Heart left ventricle (tissue), 16 donors: ENCODE measurements around the gene SDHC. TPM values are rescaled to one million over a fixed set of nuclear protein-coding genes. Genes with fewer than 3 reads are reported as not detected.
A peak's percentile ranks its signal among the peaks of the same experiment; 100 is the strongest.
"Not testable (repeated sequence)": the region's sequence is repeated elsewhere in the genome, so short reads cannot be mapped to it uniquely, and the experiment has no call there.

Experiments used
- ATAC-seq, 4 donors: fragments of 200-7000 bp; cut with Tn5 transposase; one replicate each; pipeline ENCODE4 v1.9.1; 2020 to 2022; ENCODE audit warnings: moderate library complexity in 4 of 4, mild to moderate bottlenecking in 3 of 4, moderate number of reproducible peaks in 1 of 4
- DNase-seq, 5 donors: peaks; one replicate each; pipeline ENCODE4 v3.0.0-alpha.2; 2020
- H3K27ac ChIP-seq, 12 donors: fragments of 200-600 bp; sonication (generic) in 4 of 12; one replicate each; pipeline versions ENCODE4 v1.5.0 to v1.8.0; 2016 to 2022; ENCODE audit warnings: mild to moderate bottlenecking in 2 of 12
- H3K27me3 ChIP-seq, 9 donors: fragments of 200-600 bp; sonication (generic) in 2 of 9; one replicate each; pipeline versions ENCODE4 v1.5.1 to v1.8.0; 2016 to 2022; ENCODE audit warnings: mild to moderate bottlenecking in 3 of 9
- H3K36me3 ChIP-seq, 9 donors: fragments of 200-600 bp; sonication (generic) in 2 of 9; one replicate each; pipeline versions ENCODE4 v1.5.0 to v1.8.0; 2018 to 2022; ENCODE audit warnings: mild to moderate bottlenecking in 2 of 9
- H3K4me1 ChIP-seq, 12 donors: fragments of 200-600 bp; sonication (generic) in 4 of 12; one replicate each; pipeline versions ENCODE4 v1.5.0 to v1.8.0; 2016 to 2022; ENCODE audit warnings: mild to moderate bottlenecking in 3 of 12
- H3K4me3 ChIP-seq, 12 donors: fragments of 200-600 bp; sonication (generic) in 4 of 12; one replicate each; pipeline versions ENCODE4 v1.5.0 to v1.8.0; 2017 to 2022; ENCODE audit warnings: mild to moderate bottlenecking in 9 of 12, moderate library complexity in 4 of 12
- H3K9me3 ChIP-seq, 12 donors: fragments of 200-600 bp; sonication (generic) in 4 of 12; one replicate each; pipeline versions ENCODE4 v1.5.0 to v1.8.0; 2016 to 2022; ENCODE audit warnings: mild to moderate bottlenecking in 1 of 12
- POLR2A ChIP-seq, 2 donors: fragments of 450-650 bp; IDR thresholded peaks; one replicate each; pipeline ENCODE4 v1.6.1; 2017; ENCODE audit warnings: antibody characterized with exemption in 2 of 2, mild to moderate bottlenecking in 2 of 2, moderate library complexity in 2 of 2
- WGBS, 4 donors: extraction: QIAGEN DNeasy Blood & Tissue Kit in 2 of 4; methylation state at CpG; one replicate each; pipeline versions ENCODE4 v1.1.5 to v1.1.7; 2013 to 2018; 5-methylcytosine and 5-hydroxymethylcytosine counted together
- intact Hi-C, 10 donors: fragments of 100-400 bp; cut with DNase I; formaldehyde crosslinking; loops; one replicate each; pipeline versions ENCODE4 v1.11.1 to v1.14.2; 2022
- polyA plus RNA-seq, 2 donors: library from polyadenylated mRNA; stranded (reverse); fragments of 200-250 nt; gene quantifications; one replicate each; pipeline ENCODE4 v1.2.3, GENCODE V29; 2013
- total RNA-seq, 9 donors: library from RNA; depleted of rRNA in 2 of 9; stranded (reverse); fragments of >200 nt in 2 of 9; fragmentation: NEBNext Ultra II Directional in 3 of 9; extraction: Animal tissue kit (Norgen Biotek cat#: 25700) in 3 of 9; gene quantifications; one replicate each; pipeline versions ENCODE4 v1.1.0 to v1.2.4, GENCODE V29; 2016 to 2023
- TF ChIP-seq, protein P1 (sequence below), 12 donors: fragments of 200-600 bp; sonication (generic) in 4 of 12; IDR thresholded peaks; one replicate each; pipeline versions ENCODE4 v1.5.0 to v1.8.0; 2018 to 2022; ENCODE audit warnings: antibody characterized with exemption in 12 of 12, mild to moderate bottlenecking in 5 of 12
- donor health status: ischemic (EF 13 %, LVEDD 7.1; RV severe dilation, severe dysfunction).
- donor health status: healthy with polysubstance abuse.
- donor health status: DM: no; HTN: yes; CAD: no.
- donor health status: DM: no; HTN: no; CAD: no.
- donor health status: ischemic (EF 25% LVEDD 6.9; RV normal size, moderate dysfunction).
- donor health status: ischemic (EF 25% LVEDD 5.7; RV mildly dilated, moderate dysfunction).
- donor health status: healthy.
- donor health status: DM: yes; HTN: yes; CAD: no.
- donor health status: ischemic (EF 35%, LVEDD 5.7; RV mildly dilated, moderate dysfunction).
- donor health status: nonischemic (EF 11% LVEDD 7.7; RV severe dilation, severe dysfunction).
- donor health status: DM: yes; HTN: yes; CAD: no.
- donor health status: PGD.
- donor health status: ischemic (EF 29% LVEDD 5.4; RV normal size, mild dysfunction).
- donor health status: nonischemic (EF 23%, LVEDD 6.1; RV moderate dilation, normal function).

The SDHC gene
- total and polyA plus RNA-seq, 11 donors, result 50.6 to 408 (median 301) TPM

DNA sequence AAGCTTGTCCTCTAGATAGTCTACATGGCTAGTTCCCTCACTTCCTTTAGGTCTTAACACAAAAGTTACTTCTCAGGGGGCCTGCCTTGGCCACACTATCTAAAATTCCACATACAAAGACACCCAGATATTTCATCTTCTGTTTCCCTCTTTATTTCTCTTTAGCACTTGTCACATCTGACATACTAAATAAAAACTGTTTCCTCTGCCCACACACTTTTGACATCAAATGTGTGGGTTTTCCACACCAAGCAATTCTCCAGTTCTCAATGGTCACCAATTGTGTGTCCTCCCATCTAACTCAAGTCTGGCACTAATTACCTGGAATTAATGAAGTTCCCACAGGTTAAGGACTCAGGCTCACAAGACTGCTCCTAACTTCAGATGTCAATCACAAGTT lies 79.0 kb downstream of the SDHC start:
- TF ChIP-seq POLR2A (IDR thresholded peaks at IDR 0.05), result no peak
- TF ChIP-seq, protein P1, sequence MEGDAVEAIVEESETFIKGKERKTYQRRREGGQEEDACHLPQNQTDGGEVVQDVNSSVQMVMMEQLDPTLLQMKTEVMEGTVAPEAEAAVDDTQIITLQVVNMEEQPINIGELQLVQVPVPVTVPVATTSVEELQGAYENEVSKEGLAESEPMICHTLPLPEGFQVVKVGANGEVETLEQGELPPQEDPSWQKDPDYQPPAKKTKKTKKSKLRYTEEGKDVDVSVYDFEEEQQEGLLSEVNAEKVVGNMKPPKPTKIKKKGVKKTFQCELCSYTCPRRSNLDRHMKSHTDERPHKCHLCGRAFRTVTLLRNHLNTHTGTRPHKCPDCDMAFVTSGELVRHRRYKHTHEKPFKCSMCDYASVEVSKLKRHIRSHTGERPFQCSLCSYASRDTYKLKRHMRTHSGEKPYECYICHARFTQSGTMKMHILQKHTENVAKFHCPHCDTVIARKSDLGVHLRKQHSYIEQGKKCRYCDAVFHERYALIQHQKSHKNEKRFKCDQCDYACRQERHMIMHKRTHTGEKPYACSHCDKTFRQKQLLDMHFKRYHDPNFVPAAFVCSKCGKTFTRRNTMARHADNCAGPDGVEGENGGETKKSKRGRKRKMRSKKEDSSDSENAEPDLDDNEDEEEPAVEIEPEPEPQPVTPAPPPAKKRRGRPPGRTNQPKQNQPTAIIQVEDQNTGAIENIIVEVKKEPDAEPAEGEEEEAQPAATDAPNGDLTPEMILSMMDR (IDR thresholded peaks at IDR 0.05), result no peak

DNA sequence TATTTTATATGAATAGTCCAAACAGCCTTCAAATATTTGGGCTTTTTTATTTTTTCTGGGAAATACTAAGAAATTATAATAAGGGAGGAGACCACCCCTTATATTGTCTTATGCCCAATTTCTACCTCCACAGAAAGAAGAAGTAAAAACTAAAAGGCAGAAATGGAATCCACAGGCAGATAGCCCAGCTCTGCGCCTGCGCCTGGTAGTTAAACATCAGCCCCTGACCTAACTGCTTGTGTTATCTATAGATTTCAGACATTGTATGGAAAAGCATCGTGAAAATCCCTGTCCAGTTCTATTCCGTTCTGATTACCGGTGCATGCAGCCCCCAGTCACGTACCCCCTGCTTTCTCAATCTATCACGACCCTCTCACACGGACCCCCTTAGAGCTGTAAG lies 82.9 kb downstream of the SDHC start:
- H3K27ac ChIP-seq, H3K9me3 ChIP-seq, H3K27me3 ChIP-seq, DNase-seq, H3K4me3 ChIP-seq, H3K36me3 ChIP-seq, ATAC-seq: not testable (repeated sequence)
- H3K4me1 ChIP-seq, result peaks cover 0 to 21% (median 8%) of the 10 kb centered on the region in 12 donors
- intact Hi-C loops, result loop anchor here in 1 of 10 donors (10.0 kb wide), 1 partner anchor 348 kb away; the partner anchor contains the start of gene DUSP12
- 95 to 96% (median 95%) methylated on average over 8 of the region's 8 CpGs for WGBS, 4 donors

More for the DNA sequence above, 79.0 kb downstream of the SDHC start:
- H3K27ac ChIP-seq, result no peak overlapping the region
- intact Hi-C loops, result loop anchor here in 1 of 10 donors (10.0 kb wide), 1 partner anchor 352 kb away; the partner anchor contains the start of gene DUSP12
- H3K36me3 ChIP-seq, result no peaks in the 10 kb centered on the region
- no peak for ATAC-seq
- no peaks in the 10 kb centered on the region for H3K27me3 ChIP-seq
- peaks cover 0 to 20% (median 7%) of the 10 kb centered on the region in 12 donors for H3K4me1 ChIP-seq
- DNase-seq, result no peak
- H3K9me3 ChIP-seq, result no peaks in the 10 kb centered on the region
- no peak overlapping the region for H3K4me3 ChIP-seq

DNA sequence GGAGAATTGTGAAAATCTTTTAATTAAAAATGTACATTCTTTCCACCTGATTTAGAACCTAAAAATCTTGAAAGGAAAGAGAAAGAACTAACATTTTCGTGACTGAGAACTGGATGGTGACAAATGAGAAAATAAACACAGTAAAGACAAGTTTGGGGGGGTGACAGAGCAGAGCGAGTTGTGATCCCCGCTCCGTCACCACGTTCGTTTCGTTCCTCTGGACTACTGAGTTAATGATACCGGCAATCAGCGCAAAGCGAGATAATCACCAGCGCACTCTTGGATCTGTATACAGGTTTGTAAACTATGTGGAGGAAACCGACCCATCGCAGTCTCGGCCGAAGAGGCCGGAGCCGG lies 84.7 kb downstream of the SDHC start:
- Histone ChIP-seq H3K4me3 (peak overlapping the region; percentile 57 to 94 (median 80)), H3K9me3 (no peaks in the 10 kb centered on the region), H3K27ac (peak overlapping the region; percentile 98 to 100 (median 100)), H3K27me3 (no peaks in the 10 kb centered on the region), H3K4me1 (peaks cover 0 to 21% (median 8%) of the 10 kb centered on the region in 12 donors), H3K36me3 (no peaks in the 10 kb centered on the region)
- 8 to 16% (median 13%) methylated on average over 17 of the region's 17 CpGs for WGBS, 4 donors
- no peak for TF ChIP-seq POLR2A (IDR thresholded peaks at IDR 0.05)
- TF ChIP-seq, protein P1 (IDR thresholded peaks at IDR 0.05), result no peak
- intact Hi-C loops, result loop anchor here in 1 of 10 donors (10.0 kb wide), 1 partner anchor 346 kb away; the partner anchor contains the start of gene DUSP12
- DNase-seq (no peak), ATAC-seq (peak in 2 of 4 donors; percentile 16 to 31)

DNA sequence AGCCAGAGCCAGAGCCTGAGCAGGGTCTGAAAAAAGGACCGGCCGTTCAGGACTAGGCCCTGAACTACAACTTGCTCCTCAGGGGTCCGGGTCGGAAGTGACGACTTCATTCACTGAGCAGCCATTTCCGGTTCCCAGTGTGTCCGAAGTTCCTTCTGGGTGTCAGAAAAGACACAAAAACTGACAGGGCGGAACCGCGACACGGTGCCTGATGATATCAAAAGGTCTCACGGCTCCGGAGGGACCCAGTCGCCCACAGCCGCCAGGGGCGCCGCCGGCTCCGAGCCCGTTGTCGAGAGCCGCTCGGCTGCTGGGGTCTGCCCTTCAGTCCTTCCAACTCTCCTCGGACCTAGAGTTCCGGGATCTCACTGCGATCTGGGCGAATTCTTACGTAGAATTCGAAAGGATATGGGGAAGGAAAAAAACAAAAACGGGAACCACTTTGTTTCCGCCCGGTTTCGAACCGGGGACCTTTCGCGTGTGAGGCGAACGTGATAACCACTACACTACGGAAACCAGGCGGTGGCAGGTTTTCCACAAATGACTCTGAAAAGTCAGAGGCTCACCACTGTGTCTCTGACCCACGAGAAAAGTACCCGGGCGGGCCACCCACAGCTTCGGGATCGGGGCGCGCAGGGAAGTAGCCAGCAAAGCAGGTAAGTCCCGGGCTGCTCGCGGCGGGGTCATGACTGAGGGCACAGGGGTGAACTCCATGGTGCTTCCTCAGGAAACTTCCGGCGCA lies 85.2 kb downstream of the SDHC start:
- intact Hi-C loops, result loop anchor here in 1 of 10 donors (10.0 kb wide), 1 partner anchor 345 kb away; the partner anchor contains the start of gene DUSP12
- Histone ChIP-seq H3K4me3 (peak overlapping the region; percentile 57 to 94 (median 80)), H3K4me1 (peaks cover 0 to 21% (median 8%) of the 10 kb centered on the region in 12 donors), H3K36me3 (no peaks in the 10 kb centered on the region), H3K9me3 (no peaks in the 10 kb centered on the region), H3K27ac (peak overlapping the region; percentile 98 to 100 (median 100)), H3K27me3 (no peaks in the 10 kb centered on the region)
- ATAC-seq, result peak; percentile 85 to 93 (median 88)
- peak; percentile 87 to 92 (median 91) for DNase-seq
- WGBS, 4 donors, result 0% methylated on average over 44 to 53 of the region's 53 CpGs
- TF ChIP-seq, protein P1 (IDR thresholded peaks at IDR 0.05), result peak in 11 of 12 donors; percentile 20 to 61 (median 43)
- peak in 1 of 2 donors; percentile 15 for TF ChIP-seq POLR2A (IDR thresholded peaks at IDR 0.05)
